Measurements from ENCODE around the gene RAD51B.

DNA sequence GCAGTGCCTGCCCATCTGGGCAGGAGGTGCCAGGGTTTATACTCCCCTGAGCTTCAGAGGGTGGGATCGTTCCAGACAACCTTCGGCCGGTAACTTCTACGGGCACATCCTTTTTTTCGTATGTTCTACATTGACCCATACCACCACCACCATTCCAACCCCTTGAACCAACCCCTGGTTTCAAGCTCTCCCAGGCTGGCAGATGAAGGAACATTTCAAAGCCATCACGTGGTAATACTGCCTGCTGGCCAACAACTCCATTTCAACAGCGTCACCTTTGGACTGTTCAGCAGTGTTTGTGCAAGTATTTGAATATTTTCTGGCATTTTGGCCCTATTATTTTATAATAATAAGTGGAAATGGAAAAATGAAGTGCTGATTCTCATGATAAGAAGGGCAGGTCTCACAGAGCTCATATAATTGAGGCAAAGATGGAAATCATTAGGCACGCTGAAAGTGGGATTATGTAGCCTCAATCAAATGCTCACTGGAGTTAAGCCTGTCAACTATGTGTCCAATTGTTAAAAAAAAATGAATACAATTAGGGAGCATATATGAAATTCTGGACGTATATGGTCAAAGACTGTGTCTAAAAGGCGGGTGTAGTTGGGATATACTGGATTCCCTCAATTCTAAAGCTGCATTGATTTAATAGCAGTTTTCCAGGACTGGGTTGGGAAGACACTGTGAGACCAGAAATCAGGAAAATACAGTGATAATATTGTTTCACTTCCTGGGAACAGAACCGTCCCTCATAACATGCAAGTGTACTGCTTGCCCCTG is 811.2 kb downstream of the RAD51B start:
- no peak for TF ChIP-seq CTCF (conservative IDR thresholded peaks at IDR 0.05 in 1 of 2, IDR thresholded peaks at IDR 0.05 in 1 of 2; ENCODE audit: low read depth in 1 of 2, low read length in 2 of 2)
- no peak for TF ChIP-seq EZH2 (IDR thresholded peaks at IDR 0.05; ENCODE audit: low read length, missing control alignments)
